Measurements from ENCODE around the gene OS9.

OS9 gene

GRCh38 chr12:57769594-57769993 lies 75.7 kb downstream of the OS9 start:
- DNase-seq, result no peak

GRCh38 chr12:57770734-57771133 lies 76.8 kb downstream of the OS9 start:
- DNase-seq, result no peak
